Mucosa of descending colon (tissue), 3 donors: Measurements from ENCODE around the gene GREB1. TPM values are rescaled to one million over a fixed set of nuclear protein-coding genes. Genes with fewer than 3 reads are reported as not detected.

Experiments
- ATAC-seq: fragments of 200-7000 bp; cut with Tn5 transposase; one replicate; pipeline ENCODE4 v1.9.1; 2020; ENCODE audit warnings: mild to moderate bottlenecking, moderate library complexity
- DNase-seq, 3 donors: peaks; one replicate each; pipeline ENCODE4 v3.0.0-alpha.2; 2020
- H3K36me3 ChIP-seq: fragments of 200-600 bp; one replicate; pipeline ENCODE4 v1.8.0; 2021; ENCODE audit warnings: low read depth, mild to moderate bottlenecking
- H3K4me1 ChIP-seq: fragments of 200-600 bp; one replicate; pipeline ENCODE4 v1.8.0; 2021; ENCODE audit warnings: low read depth, mild to moderate bottlenecking
- H3K4me3 ChIP-seq: fragments of 200-600 bp; one replicate; pipeline ENCODE4 v1.8.0; 2021; ENCODE audit warnings: mild to moderate bottlenecking
- H3K9me3 ChIP-seq: fragments of 200-600 bp; one replicate; pipeline ENCODE4 v1.8.0; 2021; ENCODE audit warnings: mild to moderate bottlenecking
- intact Hi-C, 2 donors: fragments of 100-400 bp; cut with DNase I in 1 of 2; cut with micrococcal nuclease in 1 of 2; formaldehyde crosslinking; loops; one replicate each; pipeline versions ENCODE4 v1.11.0 to v1.11.1; 2022; cut with DNase I, micrococcal nuclease
- total RNA-seq, 3 donors: library from RNA; stranded (reverse); fragmentation: NEBNext Ultra II Directional in 2 of 3; extraction: Animal tissue kit (Norgen Biotek cat#: 25700) in 2 of 3; gene quantifications; one replicate each; pipeline versions ENCODE4 v1.2.1 to v1.2.4, GENCODE V29; 2021 to 2023
- TF ChIP-seq, protein P1 (sequence below): fragments of 200-600 bp; IDR thresholded peaks from one replicate; pipeline ENCODE4 v1.8.0; 2022; ENCODE audit warnings: antibody characterized with exemption, mild to moderate bottlenecking
- donor health status: DM: no; HTN: no; CAD: no; lungs with moderate emphysema.
- donor health status: DM: no; HTN: no; CAD: no.
- donor health status: DM: no; HTN: yes; CAD: no.

GREB1 gene
- total RNA-seq, 3 donors from 2014 or later: 1.4 to 2.5 (median 1.6) TPM

- no peak for DNase-seq
- no peak overlapping the region for H3K4me3 ChIP-seq
- ATAC-seq: no peak
- H3K4me1 ChIP-seq: no peaks in the 10 kb centered on the region
- H3K36me3 ChIP-seq: no peaks in the 10 kb centered on the region
- no peaks in the 10 kb centered on the region for H3K9me3 ChIP-seq
- intact Hi-C loops: no loop called here
- TF ChIP-seq, protein P1, sequence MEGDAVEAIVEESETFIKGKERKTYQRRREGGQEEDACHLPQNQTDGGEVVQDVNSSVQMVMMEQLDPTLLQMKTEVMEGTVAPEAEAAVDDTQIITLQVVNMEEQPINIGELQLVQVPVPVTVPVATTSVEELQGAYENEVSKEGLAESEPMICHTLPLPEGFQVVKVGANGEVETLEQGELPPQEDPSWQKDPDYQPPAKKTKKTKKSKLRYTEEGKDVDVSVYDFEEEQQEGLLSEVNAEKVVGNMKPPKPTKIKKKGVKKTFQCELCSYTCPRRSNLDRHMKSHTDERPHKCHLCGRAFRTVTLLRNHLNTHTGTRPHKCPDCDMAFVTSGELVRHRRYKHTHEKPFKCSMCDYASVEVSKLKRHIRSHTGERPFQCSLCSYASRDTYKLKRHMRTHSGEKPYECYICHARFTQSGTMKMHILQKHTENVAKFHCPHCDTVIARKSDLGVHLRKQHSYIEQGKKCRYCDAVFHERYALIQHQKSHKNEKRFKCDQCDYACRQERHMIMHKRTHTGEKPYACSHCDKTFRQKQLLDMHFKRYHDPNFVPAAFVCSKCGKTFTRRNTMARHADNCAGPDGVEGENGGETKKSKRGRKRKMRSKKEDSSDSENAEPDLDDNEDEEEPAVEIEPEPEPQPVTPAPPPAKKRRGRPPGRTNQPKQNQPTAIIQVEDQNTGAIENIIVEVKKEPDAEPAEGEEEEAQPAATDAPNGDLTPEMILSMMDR: no peak
Observed at GRCh38 chr2:11646530-11646929, 112.7 kb downstream of the GREB1 start.

GRCh38 chr2:11647834-11648600 lies 114.2 kb downstream of the GREB1 start:
- DNase-seq (no peak), ATAC-seq (no peak)
- TF ChIP-seq, protein P1: no peak
- Histone ChIP-seq H3K9me3 (no peaks in the 10 kb centered on the region), H3K4me3 (no peak overlapping the region), H3K4me1 (no peaks in the 10 kb centered on the region), H3K36me3 (no peaks in the 10 kb centered on the region)
- intact Hi-C loops: no loop called here

DNA sequence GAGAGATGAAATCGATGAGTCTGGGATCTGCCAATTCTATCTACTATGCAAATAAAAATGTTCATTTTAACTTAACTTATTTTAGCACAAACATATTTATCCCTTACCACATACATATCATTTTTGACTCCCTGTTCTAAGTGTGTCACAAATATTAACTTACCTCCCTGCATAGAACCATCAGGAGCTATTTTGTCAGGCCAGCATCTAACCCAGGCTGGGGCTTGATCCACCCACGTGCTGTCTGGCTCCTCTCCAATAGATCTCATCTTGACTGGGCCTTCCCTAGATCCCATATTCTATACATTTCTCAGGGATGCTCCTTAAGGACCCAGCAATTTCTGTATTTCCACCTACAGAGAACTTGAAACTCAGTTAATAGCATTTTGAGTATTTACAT lies 115.2 kb downstream of the GREB1 start:
- Histone ChIP-seq H3K4me3 (no peak overlapping the region), H3K9me3 (no peaks in the 10 kb centered on the region), H3K36me3 (no peaks in the 10 kb centered on the region), H3K4me1 (no peaks in the 10 kb centered on the region)
- intact Hi-C loops: no loop called here
- ATAC-seq (no peak), DNase-seq (no peak)
- TF ChIP-seq, protein P1: no peak

DNA sequence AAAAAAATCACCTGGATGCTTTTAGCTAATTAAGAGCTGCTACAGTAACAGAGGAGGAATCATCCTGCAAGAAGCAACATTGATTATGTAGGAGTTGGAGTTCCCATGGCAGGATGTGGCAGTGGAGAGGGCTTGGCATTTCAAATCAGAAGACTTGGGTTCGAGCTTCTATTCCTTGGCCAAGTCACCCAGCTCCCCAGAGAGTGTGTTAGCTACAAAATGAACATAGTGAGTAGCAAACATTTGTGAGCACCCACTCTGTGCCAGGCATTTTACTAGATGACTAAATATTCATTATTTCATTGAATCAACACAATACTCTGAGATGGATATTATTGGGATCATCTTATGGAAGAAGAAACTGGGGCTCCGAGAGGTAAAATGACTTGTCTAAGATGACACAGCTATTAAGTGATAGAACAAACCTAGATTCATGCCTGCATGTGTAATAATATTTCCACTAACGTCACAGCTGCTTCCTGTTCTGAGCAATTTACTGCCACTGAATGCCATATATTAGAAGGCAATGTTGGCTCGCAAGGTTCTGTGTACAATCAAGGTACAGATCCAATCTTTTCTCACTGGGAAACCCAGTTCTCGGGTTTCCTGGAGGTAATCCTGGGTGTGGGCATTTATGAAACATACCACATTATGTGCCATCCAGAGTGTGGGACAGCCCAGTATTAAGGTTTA lies 118.2 kb downstream of the GREB1 start:
- Histone ChIP-seq H3K4me1 (no peaks in the 10 kb centered on the region), H3K4me3 (no peak overlapping the region), H3K36me3 (no peaks in the 10 kb centered on the region), H3K9me3 (no peaks in the 10 kb centered on the region)
- DNase-seq: no peak
- TF ChIP-seq, protein P1: no peak
- intact Hi-C loops: no loop called here
- ATAC-seq: no peak

DNA sequence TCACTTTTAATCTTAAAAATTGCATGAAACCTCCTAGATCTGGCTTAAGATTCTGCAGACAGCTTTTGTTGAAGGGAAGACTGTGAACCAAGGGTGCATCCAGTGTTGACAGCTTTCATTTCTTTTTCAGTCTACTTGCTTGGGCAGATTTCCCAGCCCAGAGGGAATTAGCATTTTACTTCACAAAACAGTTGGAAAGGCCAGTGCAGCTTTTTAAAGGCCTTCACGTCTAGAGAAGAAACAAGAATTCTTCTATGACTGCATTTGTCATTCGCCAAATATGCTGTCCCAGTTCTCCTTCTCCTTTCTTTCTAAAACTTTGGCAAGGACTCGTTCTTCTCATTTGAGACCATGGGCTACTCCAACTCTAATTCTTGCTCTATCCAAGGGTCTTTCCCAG lies 118.7 kb downstream of the GREB1 start:
- TF ChIP-seq, protein P1: no peak
- Histone ChIP-seq H3K4me3 (no peak overlapping the region), H3K36me3 (no peaks in the 10 kb centered on the region), H3K4me1 (no peaks in the 10 kb centered on the region), H3K9me3 (no peaks in the 10 kb centered on the region)
- intact Hi-C loops: no loop called here
- ATAC-seq: no peak
- DNase-seq: no peak
